GM12878 (cell line): ENCODE data around the gene ADD1. TPM values are rescaled to one million over a fixed set of nuclear protein-coding genes. Genes with fewer than 3 reads are reported as not detected.

Source experiments
- ATAC-seq: fragments of 200-7000 bp; cut with Tn5 transposase; 3 replicates; pipeline ENCODE4 v1.9.1; 2020; ENCODE audit warnings: mild to moderate bottlenecking, moderate library complexity
- BruUV-seq: library from RNA; stranded (reverse); fragments of 400-500 nt; replicated peaks from 2 replicates; lab custom pipeline; 2021; lab: Mats Ljungman, UMichigan
- CTCF ChIA-PET: fragments of 300-600 bp; sonication (Branson Sonifier 250); formaldehyde crosslinking; extraction: SDS; loops from one replicate; lab custom pipeline; 2021; ENCODE audit warnings: inconsistent platforms; lab: Yijun Ruan, JAX
- POLR2A ChIA-PET: fragments of 350-600 bp; formaldehyde crosslinking; extraction: SDS; loops from one replicate; lab custom pipeline; 2021; ENCODE audit warnings: inconsistent platforms; lab: Charles Lee
- RAD21 ChIA-PET: fragments of 300-600 bp; sonication (Branson Sonifier 250); formaldehyde crosslinking; loops from one replicate; lab custom pipeline; 2023; ENCODE audit warnings: antibody characterized with exemption; ENCODE audit not compliant: unreplicated experiment; lab: Charles Lee
- SMC1A ChIA-PET: fragments of 300-600 bp; sonication (Branson Sonifier 250); formaldehyde crosslinking; loops from one replicate; lab custom pipeline; 2023; ENCODE audit not compliant: unreplicated experiment, uncharacterized antibody; lab: Charles Lee
- DNase-seq: peaks from one replicate; pipeline ENCODE4 v3.0.0-alpha.2; 2011; ENCODE audit warnings: low read depth, low spot score
- FAIRE-seq: peaks from 3 replicates; lab custom pipeline; 2011; peaks lifted over from hg19 to GRCh38; lab: Jason Lieb, UNC
- H2AFZ ChIP-seq: 2 replicates; pipeline ENCODE4 v1.6.0; 2011; ENCODE audit warnings: low read depth, low read length, control low read depth; ENCODE audit not compliant: control insufficient read depth
- H3K27ac ChIP-seq: 2 replicates; pipeline ENCODE4 v1.5.1; 2011; ENCODE audit warnings: control low read depth; ENCODE audit not compliant: control insufficient read depth, insufficient read depth
- H3K27me3 ChIP-seq, 2 experiments: replicated peaks in 1 of 2; 2 replicates each; pipeline versions ENCODE4 v1.6.0 to v1.6.1; 2011; ENCODE audit warnings: low read length in 1 of 2; ENCODE audit not compliant: control insufficient read depth in 2 of 2, insufficient read depth in 2 of 2
- H3K36me3 ChIP-seq, 2 experiments: 2 replicates each; pipeline ENCODE4 v1.5.1; 2011; ENCODE audit warnings: low read length in 1 of 2; ENCODE audit not compliant: control insufficient read depth in 2 of 2, insufficient read depth in 2 of 2
- H3K4me1 ChIP-seq: 2 replicates; pipeline ENCODE4 v1.6.1; 2011; ENCODE audit warnings: mild to moderate bottlenecking, low read length, moderate library complexity, mixed read lengths; ENCODE audit not compliant: control insufficient read depth, insufficient read depth
- H3K4me2 ChIP-seq: 2 replicates; pipeline ENCODE4 v1.6.0; 2011; ENCODE audit warnings: control low read depth; ENCODE audit not compliant: control insufficient read depth, insufficient read depth
- H3K4me3 ChIP-seq: fragments of 200-600 bp; sonication (generic); 2 replicates; pipeline ENCODE4 v1.5.1; 2016
- H3K79me2 ChIP-seq: 2 replicates; pipeline ENCODE4 v1.6.0; 2011; ENCODE audit warnings: low read length; ENCODE audit not compliant: control insufficient read depth, insufficient read depth
- H3K9ac ChIP-seq: 2 replicates; pipeline ENCODE4 v1.8.0; 2011; ENCODE audit warnings: low read length, control low read depth, mixed read lengths; ENCODE audit not compliant: control insufficient read depth, insufficient read depth
- H3K9me3 ChIP-seq: replicated peaks from 3 replicates; pipeline ENCODE4 v1.5.1; 2011; ENCODE audit warnings: mild to moderate bottlenecking, low read length; ENCODE audit not compliant: control insufficient read depth, insufficient read depth
- H4K20me1 ChIP-seq: 2 replicates; pipeline ENCODE4 v1.6.0; 2011; ENCODE audit not compliant: control insufficient read depth, insufficient read depth
- DPF2 ChIP-seq: fragments of 450-650 bp; IDR thresholded peaks from 2 replicates; pipeline ENCODE4 v1.6.1; 2017; ENCODE audit warnings: mild to moderate bottlenecking
- EP300 ChIP-seq, 2 experiments: fragments of 150-350 bp in 1 of 2; IDR thresholded peaks; 2 replicates each; pipeline ENCODE4 v1.6.1; 2011 to 2012; ENCODE audit warnings: low read depth in 2 of 2, low read length in 2 of 2, borderline replicate concordance in 1 of 2, improper control_type of control experiment in 1 of 2, inconsistent platforms in 1 of 2; ENCODE audit not compliant: control insufficient read depth in 1 of 2
- MYC ChIP-seq: IDR thresholded peaks from 2 replicates; pipeline ENCODE4 v1.6.1; 2011; ENCODE audit warnings: mild to moderate bottlenecking, low read length, moderate library complexity, inconsistent platforms; ENCODE audit not compliant: insufficient read depth, insufficient replicate concordance, insufficient read length, severe bottlenecking
- NFYA ChIP-seq: IDR thresholded peaks from 2 replicates; pipeline ENCODE4 v1.6.1; 2011; ENCODE audit warnings: low read depth, mild to moderate bottlenecking, low read length, improper control_type of control experiment, borderline replicate concordance
- PAX5 ChIP-seq: IDR thresholded peaks from 2 replicates; pipeline ENCODE4 v1.6.1; 2011; ENCODE audit warnings: low read depth, low read length, borderline replicate concordance
- RUNX3 ChIP-seq: IDR thresholded peaks from 2 replicates; pipeline ENCODE4 v1.6.1; 2012; ENCODE audit warnings: low read length, inconsistent platforms
- ZNF384 ChIP-seq: IDR thresholded peaks from 2 replicates; pipeline ENCODE4 v1.6.1; 2012; ENCODE audit warnings: low read depth, mild to moderate bottlenecking, low read length, improper control_type of control experiment, borderline replicate concordance
- WGBS: methylation state at CpG from one replicate; pipeline ENCODE4 v1.1.6; 2016; ENCODE audit warnings: low lambda C conversion rate; ENCODE audit not compliant: insufficient replicate concordance, insufficient coverage; ENCODE audit errors: missing lambda C conversion rate; 5-methylcytosine and 5-hydroxymethylcytosine counted together
- in situ Hi-C: fragments of 300-500 bp; cut with MboI; formaldehyde crosslinking; loops from 9 replicates; pipeline ENCODE4 v1.14.3; 2018; ENCODE audit warnings: mixed read lengths
- intact Hi-C: fragments of 100-400 bp; cut with micrococcal nuclease; formaldehyde crosslinking; loops from one replicate; pipeline ENCODE4 v1.14.2; 2022; ENCODE audit not compliant: unreplicated experiment
- polyA plus RNA-seq, 11 experiments: library from polyadenylated mRNA; depleted of rRNA in 4 of 11; unstranded in 6 of 11; stranded (reverse) in 5 of 11; fragments of >200 nt; fragmentation: Nextera tagmentation in 4 of 11; fragmentation: Illumina TruSeq in 1 of 11; extraction: Ambion mirVana in 4 of 11; extraction: Trizol in 1 of 11; gene quantifications; 1 replicate in 1 of 11; 2 replicates in 10 of 11; pipeline versions ENCODE4 v1.2.1 to v1.2.3, GENCODE V29; 2011 to 2016; ENCODE audit warnings: inconsistent platforms in 2 of 11, missing spikeins in 2 of 11, low read depth in 1 of 11
- total RNA-seq, 4 experiments: library from RNA; depleted of rRNA in 3 of 4; stranded (reverse); fragments of >200 nt in 3 of 4; fragmentation: Illumina TruSeq in 1 of 4; extraction: Trizol in 1 of 4; gene quantifications; 2 replicates each; pipeline versions ENCODE4 v1.2.1 to v1.2.3, GENCODE V29; 2013 to 2021
- TF ChIP-seq, protein P1 (sequence below): fragments of 450-650 bp; IDR thresholded peaks from 2 replicates; pipeline ENCODE4 v1.6.1; 2016; ENCODE audit warnings: mild to moderate bottlenecking
- TF ChIP-seq, protein P2 (sequence below): fragments of 450-650 bp; IDR thresholded peaks from 2 replicates; pipeline ENCODE4 v1.6.1; 2016; ENCODE audit warnings: mild to moderate bottlenecking, moderate library complexity, borderline replicate concordance
- TF ChIP-seq, protein P3 (sequence below): fragments of 450-650 bp; IDR thresholded peaks from 2 replicates; pipeline ENCODE4 v1.6.1; 2018; ENCODE audit warnings: borderline replicate concordance, mild to moderate bottlenecking; ENCODE audit not compliant: partially characterized antibody
- TF ChIP-seq, protein P4 (sequence below): fragments of 450-650 bp; IDR thresholded peaks from 2 replicates; pipeline ENCODE4 v1.6.1; 2017; ENCODE audit warnings: mild to moderate bottlenecking

ADD1 gene
- total and polyA plus RNA-seq, 10 of the 15 experiments (the other 5 are each of a cell fraction or from before 2014, with no cell fraction given) = 21.6 to 182 (median 105) TPM

DNA sequence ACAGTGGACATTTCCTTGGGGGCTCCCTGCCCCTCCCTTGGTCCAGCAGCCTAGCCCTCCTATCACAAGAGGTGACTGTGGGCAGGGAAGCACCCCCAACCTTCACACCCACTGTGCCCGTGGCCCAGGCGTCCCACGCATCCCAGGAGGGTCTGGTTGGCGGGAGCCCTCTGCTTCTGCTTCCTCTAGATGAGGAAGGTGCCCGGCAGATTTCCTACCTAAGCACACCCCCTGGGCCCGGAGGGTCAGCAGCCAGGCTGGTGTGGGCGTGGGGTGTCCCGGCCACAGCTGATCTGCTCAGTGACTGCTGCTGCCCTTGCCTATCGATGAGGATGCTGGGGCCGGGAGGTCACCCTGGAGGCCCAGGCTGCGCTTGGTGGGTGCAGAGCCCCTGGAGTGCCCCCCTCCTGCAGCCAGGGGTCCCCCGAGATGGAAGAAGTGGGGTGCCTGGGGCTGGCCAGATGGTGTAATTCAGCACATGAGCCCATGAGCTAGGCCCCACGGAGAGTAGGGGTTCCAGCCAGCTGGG is 38.6 kb upstream of the ADD1 start:
- intact Hi-C loops = no loop called here
- Histone ChIP-seq H3K9me3 (no peaks in the 10 kb centered on the region), H3K27ac (no peak overlapping the region), H3K79me2 (peaks cover 30% of the 10 kb centered on the region), H4K20me1 (no peaks in the 10 kb centered on the region), H3K4me3 (no peak overlapping the region), H3K4me2 (peak overlapping the region; percentile 11; the same call in 1 of the 2 replicates), H3K27me3 (no peaks in the 10 kb centered on the region), H3K9ac (no peak overlapping the region), H2AFZ (no peak overlapping the region), H3K4me1 (peaks cover 44% of the 10 kb centered on the region), H3K36me3 (no peaks in the 10 kb centered on the region; a peak in 2 of 4 replicates)
- no peak for FAIRE-seq
- no peak for ATAC-seq
- DNase-seq = no peak
- POLR2A ChIA-PET = interaction anchor here (1.5 kb wide), 1 partner anchor 9 kb away, joined by 3 read pairs; no protein-coding TSS in a partner anchor
- RAD21 ChIA-PET = interaction anchor here (0.6 kb wide), 1 partner anchor 60 kb away, joined by 3 read pairs; no protein-coding TSS in a partner anchor
- 66% methylated on average over 12 of the region's 13 CpGs for WGBS
- BruUV-seq = no TSS peak
- in situ Hi-C loops = no loop called here
- CTCF ChIA-PET = interaction anchor here (0.7 kb wide), 1 partner anchor 51 kb away, joined by 3 read pairs; no protein-coding TSS in a partner anchor
- SMC1A ChIA-PET = interaction anchor here (1.1 kb wide), 1 partner anchor 40 kb away, joined by 3 read pairs; no protein-coding TSS in a partner anchor
- TF ChIP-seq PAX5 = no peak
- TF ChIP-seq, protein P1, sequence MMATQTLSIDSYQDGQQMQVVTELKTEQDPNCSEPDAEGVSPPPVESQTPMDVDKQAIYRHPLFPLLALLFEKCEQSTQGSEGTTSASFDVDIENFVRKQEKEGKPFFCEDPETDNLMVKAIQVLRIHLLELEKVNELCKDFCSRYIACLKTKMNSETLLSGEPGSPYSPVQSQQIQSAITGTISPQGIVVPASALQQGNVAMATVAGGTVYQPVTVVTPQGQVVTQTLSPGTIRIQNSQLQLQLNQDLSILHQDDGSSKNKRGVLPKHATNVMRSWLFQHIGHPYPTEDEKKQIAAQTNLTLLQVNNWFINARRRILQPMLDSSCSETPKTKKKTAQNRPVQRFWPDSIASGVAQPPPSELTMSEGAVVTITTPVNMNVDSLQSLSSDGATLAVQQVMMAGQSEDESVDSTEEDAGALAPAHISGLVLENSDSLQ = no peak
- no peak for TF ChIP-seq ZNF384
- TF ChIP-seq NFYA = no peak
- no peak for TF ChIP-seq EP300 (IDR thresholded peaks at IDR 0.05; ENCODE audit: borderline replicate concordance in 1 of 2, control insufficient read depth in 1 of 2, low read depth in 2 of 2, low read length in 2 of 2)
- TF ChIP-seq, protein P2, sequence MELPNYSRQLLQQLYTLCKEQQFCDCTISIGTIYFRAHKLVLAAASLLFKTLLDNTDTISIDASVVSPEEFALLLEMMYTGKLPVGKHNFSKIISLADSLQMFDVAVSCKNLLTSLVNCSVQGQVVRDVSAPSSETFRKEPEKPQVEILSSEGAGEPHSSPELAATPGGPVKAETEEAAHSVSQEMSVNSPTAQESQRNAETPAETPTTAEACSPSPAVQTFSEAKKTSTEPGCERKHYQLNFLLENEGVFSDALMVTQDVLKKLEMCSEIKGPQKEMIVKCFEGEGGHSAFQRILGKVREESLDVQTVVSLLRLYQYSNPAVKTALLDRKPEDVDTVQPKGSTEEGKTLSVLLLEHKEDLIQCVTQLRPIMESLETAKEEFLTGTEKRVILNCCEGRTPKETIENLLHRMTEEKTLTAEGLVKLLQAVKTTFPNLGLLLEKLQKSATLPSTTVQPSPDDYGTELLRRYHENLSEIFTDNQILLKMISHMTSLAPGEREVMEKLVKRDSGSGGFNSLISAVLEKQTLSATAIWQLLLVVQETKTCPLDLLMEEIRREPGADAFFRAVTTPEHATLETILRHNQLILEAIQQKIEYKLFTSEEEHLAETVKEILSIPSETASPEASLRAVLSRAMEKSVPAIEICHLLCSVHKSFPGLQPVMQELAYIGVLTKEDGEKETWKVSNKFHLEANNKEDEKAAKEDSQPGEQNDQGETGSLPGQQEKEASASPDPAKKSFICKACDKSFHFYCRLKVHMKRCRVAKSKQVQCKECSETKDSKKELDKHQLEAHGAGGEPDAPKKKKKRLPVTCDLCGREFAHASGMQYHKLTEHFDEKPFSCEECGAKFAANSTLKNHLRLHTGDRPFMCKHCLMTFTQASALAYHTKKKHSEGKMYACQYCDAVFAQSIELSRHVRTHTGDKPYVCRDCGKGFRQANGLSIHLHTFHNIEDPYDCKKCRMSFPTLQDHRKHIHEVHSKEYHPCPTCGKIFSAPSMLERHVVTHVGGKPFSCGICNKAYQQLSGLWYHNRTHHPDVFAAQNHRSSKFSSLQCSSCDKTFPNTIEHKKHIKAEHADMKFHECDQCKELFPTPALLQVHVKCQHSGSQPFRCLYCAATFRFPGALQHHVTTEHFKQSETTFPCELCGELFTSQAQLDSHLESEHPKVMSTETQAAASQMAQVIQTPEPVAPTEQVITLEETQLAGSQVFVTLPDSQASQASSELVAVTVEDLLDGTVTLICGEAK = no peak
- no peak for TF ChIP-seq RUNX3
- TF ChIP-seq, protein P3, sequence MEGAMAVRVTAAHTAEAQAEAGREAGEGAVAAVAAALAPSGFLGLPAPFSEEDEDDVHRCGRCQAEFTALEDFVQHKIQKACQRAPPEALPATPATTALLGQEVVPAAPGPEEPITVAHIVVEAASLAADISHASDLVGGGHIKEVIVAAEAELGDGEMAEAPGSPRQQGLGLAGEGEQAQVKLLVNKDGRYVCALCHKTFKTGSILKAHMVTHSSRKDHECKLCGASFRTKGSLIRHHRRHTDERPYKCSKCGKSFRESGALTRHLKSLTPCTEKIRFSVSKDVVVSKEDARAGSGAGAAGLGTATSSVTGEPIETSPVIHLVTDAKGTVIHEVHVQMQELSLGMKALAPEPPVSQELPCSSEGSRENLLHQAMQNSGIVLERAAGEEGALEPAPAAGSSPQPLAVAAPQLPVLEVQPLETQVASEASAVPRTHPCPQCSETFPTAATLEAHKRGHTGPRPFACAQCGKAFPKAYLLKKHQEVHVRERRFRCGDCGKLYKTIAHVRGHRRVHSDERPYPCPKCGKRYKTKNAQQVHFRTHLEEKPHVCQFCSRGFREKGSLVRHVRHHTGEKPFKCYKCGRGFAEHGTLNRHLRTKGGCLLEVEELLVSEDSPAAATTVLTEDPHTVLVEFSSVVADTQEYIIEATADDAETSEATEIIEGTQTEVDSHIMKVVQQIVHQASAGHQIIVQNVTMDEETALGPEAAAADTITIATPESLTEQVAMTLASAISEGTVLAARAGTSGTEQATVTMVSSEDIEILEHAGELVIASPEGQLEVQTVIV = no peak
- TF ChIP-seq, protein P4, sequence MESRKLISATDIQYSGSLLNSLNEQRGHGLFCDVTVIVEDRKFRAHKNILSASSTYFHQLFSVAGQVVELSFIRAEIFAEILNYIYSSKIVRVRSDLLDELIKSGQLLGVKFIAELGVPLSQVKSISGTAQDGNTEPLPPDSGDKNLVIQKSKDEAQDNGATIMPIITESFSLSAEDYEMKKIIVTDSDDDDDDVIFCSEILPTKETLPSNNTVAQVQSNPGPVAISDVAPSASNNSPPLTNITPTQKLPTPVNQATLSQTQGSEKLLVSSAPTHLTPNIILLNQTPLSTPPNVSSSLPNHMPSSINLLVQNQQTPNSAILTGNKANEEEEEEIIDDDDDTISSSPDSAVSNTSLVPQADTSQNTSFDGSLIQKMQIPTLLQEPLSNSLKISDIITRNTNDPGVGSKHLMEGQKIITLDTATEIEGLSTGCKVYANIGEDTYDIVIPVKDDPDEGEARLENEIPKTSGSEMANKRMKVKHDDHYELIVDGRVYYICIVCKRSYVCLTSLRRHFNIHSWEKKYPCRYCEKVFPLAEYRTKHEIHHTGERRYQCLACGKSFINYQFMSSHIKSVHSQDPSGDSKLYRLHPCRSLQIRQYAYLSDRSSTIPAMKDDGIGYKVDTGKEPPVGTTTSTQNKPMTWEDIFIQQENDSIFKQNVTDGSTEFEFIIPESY = no peak
- TF ChIP-seq MYC = no peak
- TF ChIP-seq DPF2 = no peak
